K562 (cell line): Measurements from ENCODE around the gene APEX1. TPM values are rescaled to one million over a fixed set of nuclear protein-coding genes. Genes with fewer than 3 reads are reported as not detected.

Source experiments
- ARID1B ChIP-seq: fragments of 450-650 bp; IDR thresholded peaks from 2 replicates; pipeline ENCODE4 v1.6.1; 2016; ENCODE audit warnings: antibody characterized with exemption, mild to moderate bottlenecking, inconsistent platforms
- BMI1 ChIP-seq: fragments of 150-350 bp; IDR thresholded peaks from 2 replicates; pipeline ENCODE4 v1.6.1; 2014; ENCODE audit warnings: low read length
- CC2D1A ChIP-seq: fragments of 450-650 bp; IDR thresholded peaks from 2 replicates; pipeline ENCODE4 v1.6.1; 2017; ENCODE audit warnings: mild to moderate bottlenecking
- DPF2 ChIP-seq: fragments of 450-650 bp; IDR thresholded peaks from 2 replicates; pipeline ENCODE4 v1.6.1; 2016
- ELF2 ChIP-seq: fragments of 250-450 bp; sonication (Bioruptor Pico); IDR thresholded peaks from 2 replicates; pipeline ENCODE4 v1.5.0; 2021; ENCODE audit warnings: mild to moderate bottlenecking
- EP300 ChIP-seq: IDR thresholded peaks from 2 replicates; pipeline ENCODE4 v1.6.1; 2012; ENCODE audit warnings: low read length, improper control_type of control experiment
- FOS ChIP-seq: IDR thresholded peaks from 3 replicates; pipeline ENCODE4 v1.6.1; 2011; ENCODE audit not compliant: insufficient read length; ENCODE audit errors: extremely low read depth
- FOXJ3 ChIP-seq: sonication (generic); formaldehyde crosslinking; IDR thresholded peaks from 2 replicates; pipeline ENCODE4 v1.4.0; 2020; ENCODE audit warnings: mild to moderate bottlenecking, missing genetic modification reagents
- JUND ChIP-seq, 2 experiments: IDR thresholded peaks; 2 replicates in 1 of 2; 3 replicates in 1 of 2; pipeline ENCODE4 v1.6.1; 2011; ENCODE audit warnings: borderline replicate concordance in 2 of 2, low read depth in 2 of 2, low read length in 2 of 2, improper control_type of control experiment in 1 of 2, missing biosample characterization in 1 of 2, missing genetic modification characterization in 1 of 2, missing genetic modification reagents in 1 of 2
- MAX ChIP-seq: sonication (generic); formaldehyde crosslinking; IDR thresholded peaks from 2 replicates; pipeline ENCODE4 v1.9.0; 2022; ENCODE audit warnings: mild to moderate bottlenecking, missing genetic modification reagents
- MBD2 ChIP-seq: sonication (generic); IDR thresholded peaks from 2 replicates; pipeline ENCODE4 v1.6.1; 2016; ENCODE audit warnings: low read depth, borderline replicate concordance
- MTA2 ChIP-seq: fragments of 450-650 bp; IDR thresholded peaks from 2 replicates; pipeline ENCODE4 v1.6.1; 2016; ENCODE audit warnings: low read depth
- POLR2A ChIP-seq: fragments of 450-650 bp; conservative IDR thresholded peaks from 2 replicates; pipeline ENCODE4 v1.6.1; 2016
- PRDM10 ChIP-seq: fragments of 450-650 bp; IDR thresholded peaks from 2 replicates; pipeline ENCODE4 v1.6.1; 2018; ENCODE audit not compliant: partially characterized antibody
- RBM25 ChIP-seq: fragments of 200-400 bp; formaldehyde crosslinking; IDR thresholded peaks from 2 replicates; pipeline ENCODE4 v1.6.1; 2018; ENCODE audit warnings: low read length, low read depth, moderate library complexity; ENCODE audit not compliant: severe bottlenecking
- SNAPC5 ChIP-seq: fragments of 250-450 bp; sonication (Bioruptor Pico); IDR thresholded peaks from 2 replicates; pipeline ENCODE4 v1.8.0; 2021; ENCODE audit warnings: moderate library complexity, mild to moderate bottlenecking, inconsistent platforms
- TAF1 ChIP-seq: IDR thresholded peaks from 2 replicates; pipeline ENCODE4 v1.6.1; 2011; ENCODE audit warnings: mild to moderate bottlenecking, low read length, moderate library complexity; ENCODE audit not compliant: insufficient read depth, control insufficient read depth, severe bottlenecking; ENCODE audit errors: extremely low read depth
- TFAM ChIP-seq: fragments of 250-450 bp; sonication (Bioruptor Pico); conservative IDR thresholded peaks from 2 replicates; pipeline ENCODE4 v1.5.0; 2021; ENCODE audit warnings: mild to moderate bottlenecking, moderate library complexity
- ZBTB2 ChIP-seq: fragments of 450-650 bp; IDR thresholded peaks from 2 replicates; pipeline ENCODE4 v1.6.1; 2016; ENCODE audit warnings: antibody characterized with exemption
- ZEB2 ChIP-seq: fragments of 450-650 bp; IDR thresholded peaks from 2 replicates; pipeline ENCODE4 v1.6.1; 2016
- ZKSCAN1 ChIP-seq: fragments of 150-350 bp; IDR thresholded peaks from 2 replicates; pipeline ENCODE4 v1.6.1; 2016; ENCODE audit warnings: low read depth, low read length
- ZNF184 ChIP-seq: sonication (generic); formaldehyde crosslinking; IDR thresholded peaks from 2 replicates; pipeline ENCODE4 v1.5.0; 2020; ENCODE audit warnings: missing genetic modification reagents
- ZNF324 ChIP-seq: fragments of 250-450 bp; sonication (Bioruptor Pico); IDR thresholded peaks from 2 replicates; pipeline ENCODE4 v1.4.0; 2020; ENCODE audit warnings: mild to moderate bottlenecking
- ZNF707 ChIP-seq: fragments of 250-450 bp; sonication (Bioruptor Pico); conservative IDR thresholded peaks from 2 replicates; pipeline ENCODE4 v1.8.0; 2022; ENCODE audit warnings: inconsistent platforms, mild to moderate bottlenecking, moderate library complexity
- polyA plus RNA-seq, 8 experiments: library from polyadenylated mRNA; depleted of rRNA in 4 of 8; stranded (reverse) in 5 of 8; unstranded in 3 of 8; fragments of >200 nt; fragmentation: Nextera tagmentation in 2 of 8; fragmentation: Illumina TruSeq in 1 of 8; extraction: Ambion mirVana in 2 of 8; extraction: Trizol in 1 of 8; gene quantifications; 2 replicates each; pipeline versions ENCODE4 v1.2.1 to v1.2.3, GENCODE V29; 2011 to 2014; ENCODE audit warnings: inconsistent platforms in 1 of 8, missing spikeins in 1 of 8
- total RNA-seq, 7 experiments: library from RNA; depleted of rRNA in 6 of 7; stranded (reverse); fragments of >200 nt in 6 of 7; fragmentation: Illumina TruSeq in 2 of 7; extraction: Trizol in 2 of 7; gene quantifications; 2 replicates each; pipeline versions ENCODE4 v1.2.1 to v1.2.3, GENCODE V29; 2011 to 2021; ENCODE audit warnings: low replicate concordance in 1 of 7

The APEX1 gene
- total and polyA plus RNA-seq, 9 of the 15 experiments (the other 6 are each of a cell fraction or from before 2014, with no cell fraction given): 50.2 to 274 (median 158) TPM

DNA sequence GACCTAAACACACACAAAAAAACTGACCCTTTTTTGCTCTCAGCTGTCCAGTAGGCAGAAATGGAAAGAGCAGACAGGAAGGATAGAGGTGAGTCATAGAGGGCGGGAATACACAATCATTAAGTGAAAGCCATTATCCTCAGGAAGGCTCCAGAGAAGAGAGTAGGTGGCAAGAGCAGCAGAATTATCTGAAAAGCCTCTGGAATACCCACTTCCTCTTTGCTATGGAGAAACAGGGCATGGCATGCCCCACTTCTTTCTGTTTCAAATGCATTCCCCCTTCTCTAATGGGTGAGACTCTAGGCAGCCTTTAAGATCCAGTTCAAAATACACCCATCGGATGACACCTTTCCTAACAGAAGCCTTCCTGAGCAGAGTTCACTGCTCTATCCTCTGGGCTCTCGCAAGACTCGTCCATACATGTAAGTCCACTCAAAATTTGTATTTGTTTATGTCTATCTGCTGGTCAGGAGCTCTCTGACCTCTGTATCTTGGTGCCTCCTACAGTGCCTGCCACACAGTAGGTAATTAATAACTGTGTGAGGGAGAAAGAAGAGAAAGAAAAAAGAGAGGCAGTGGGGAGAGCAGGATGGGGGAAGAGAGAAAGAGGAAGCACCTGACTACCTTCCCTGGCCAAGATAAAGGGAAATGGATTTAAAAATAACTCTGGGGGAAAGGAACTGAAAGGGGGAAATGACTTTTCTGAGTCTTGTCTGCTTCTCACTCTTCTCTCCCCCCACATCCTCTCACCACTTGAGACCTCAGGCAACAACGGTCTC is 27.6 kb upstream of the APEX1 start (continued):
- no peak for TF ChIP-seq MAX (CRISPR knock-in tag)
- no peak for TF ChIP-seq ZNF324 (CRISPR knock-in tag)
- TF ChIP-seq DPF2: peak; percentile 75; the same call in 1 of the 2 replicates
- peak; percentile 43 for TF ChIP-seq ARID1B
- no peak for TF ChIP-seq ZNF707 (CRISPR knock-in tag)
- TF ChIP-seq ZNF184: no peak
- TF ChIP-seq MTA2: no peak
- TF ChIP-seq ZBTB2: no peak
- TF ChIP-seq FOXJ3 (CRISPR knock-in tag): no peak
- peak; percentile 24 for TF ChIP-seq FOS
- no peak for TF ChIP-seq ELF2 (CRISPR knock-in tag)
- TF ChIP-seq ZKSCAN1: peak; percentile 43; the same call in 1 of the 2 replicates
- TF ChIP-seq BMI1: no peak
- TF ChIP-seq TFAM (CRISPR knock-in tag): no peak
- peak; percentile 24 for TF ChIP-seq RBM25
- 0 out of 2 replicates have a peak, but pooled peaks have one; percentile 32 for TF ChIP-seq MBD2
- peak; percentile 32 for TF ChIP-seq TAF1
- TF ChIP-seq ZEB2: peak; percentile 17; the same call in 1 of the 2 replicates
- no peak for TF ChIP-seq CC2D1A
- no peak for TF ChIP-seq SNAPC5 (CRISPR knock-in tag)
- TF ChIP-seq PRDM10: peak; percentile 94
- 0 out of 2 replicates have a peak, but pooled peaks have one; percentile 24 for TF ChIP-seq POLR2A
- no peak for TF ChIP-seq EP300
- peak; percentile 94 for TF ChIP-seq JUND (IDR thresholded peaks at IDR 0.05; ENCODE audit: borderline replicate concordance, low read depth, low read length)
- peak; percentile 82; the same call in 2 of the 3 replicates for TF ChIP-seq JUND (tag; IDR thresholded peaks at IDR 0.05; ENCODE audit: borderline replicate concordance, low read depth, low read length)
